OCI-LY1 (cell line): ENCODE results near the gene TIE1.

Experiments used
- CTCF ChIP-seq: fragments of 200-600 bp; sonication (generic), shearing (Covaris generic); IDR thresholded peaks from 2 replicates; pipeline ENCODE4 v1.5.1; 2017; ENCODE audit warnings: mild to moderate bottlenecking, antibody characterized with exemption, low read length, moderate library complexity, mixed read lengths
- EZH2 ChIP-seq: fragments of 200-600 bp; sonication (generic), shearing (Covaris generic); IDR thresholded peaks from 2 replicates; pipeline ENCODE4 v1.8.0; 2017; ENCODE audit warnings: borderline replicate concordance, mixed run types, mild to moderate bottlenecking, antibody characterized with exemption, low read length, moderate library complexity, mixed read lengths

- no peak for TF ChIP-seq CTCF
- TF ChIP-seq EZH2 = no peak
Observed at GRCh38 chr1:43299101-43299500, 1.7 kb upstream of the TIE1 start.
